ENCODE results near the gene MTF1.
"Not testable (repeated sequence)": the region's sequence is repeated elsewhere in the genome, so short reads cannot be mapped to it uniquely, and the experiment has no call there.

The MTF1 gene

DNA sequence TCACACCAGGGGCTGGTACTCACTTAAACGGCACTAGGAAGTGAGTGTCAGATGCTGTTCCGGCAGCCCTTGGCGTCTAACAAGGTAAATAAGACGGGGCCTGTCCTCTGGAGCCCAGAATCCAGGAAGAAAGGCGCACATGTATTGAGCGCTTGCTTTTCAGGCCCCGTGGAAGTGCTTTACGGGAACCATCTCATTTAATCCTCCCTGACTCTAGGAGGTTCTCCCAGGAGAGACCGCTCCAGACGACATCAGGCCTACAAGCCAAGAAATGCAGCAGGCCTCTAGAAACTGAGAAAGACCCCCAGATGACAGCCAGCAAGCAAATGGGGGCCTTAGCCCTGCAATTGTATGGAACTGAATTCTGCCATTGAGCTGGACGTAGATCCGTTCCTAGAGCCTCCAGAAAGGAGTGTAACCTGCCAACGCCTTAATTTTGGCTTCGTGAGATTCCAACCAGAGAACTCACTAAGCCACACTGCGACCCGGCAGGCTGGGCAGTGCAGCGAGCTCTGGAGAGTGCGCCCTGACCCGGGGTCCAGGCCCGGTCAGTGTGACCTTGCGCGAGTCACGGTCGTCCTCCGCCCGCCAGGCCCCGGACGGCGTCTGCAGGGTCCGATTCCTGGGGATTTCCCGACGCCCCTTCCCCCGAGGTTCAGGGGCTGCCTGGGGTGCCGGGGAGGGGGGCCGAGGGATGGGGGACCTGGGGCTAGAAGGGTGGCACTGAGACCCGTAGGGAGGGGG lies 66.3 kb downstream of the MTF1 start:
- no peak for DNase-seq

DNA sequence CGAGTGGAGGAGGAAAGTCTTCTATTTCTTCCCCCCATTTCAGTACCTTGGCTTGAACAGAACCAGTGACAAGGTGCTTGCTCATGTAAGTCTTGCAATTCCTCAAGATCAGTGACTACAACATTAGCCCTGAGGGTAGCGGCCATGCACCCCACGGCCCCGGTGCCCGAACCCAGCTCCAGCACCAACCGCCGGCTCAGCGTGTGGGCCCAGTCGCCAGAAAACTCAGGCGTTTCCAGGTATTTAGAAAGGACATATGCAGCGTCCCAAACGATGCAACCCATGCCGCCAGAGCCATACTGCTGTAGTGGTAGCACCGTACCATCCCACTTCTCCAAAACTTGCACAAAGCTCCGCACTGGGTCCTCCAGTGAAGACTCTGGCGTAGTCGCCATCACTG lies 76.9 kb downstream of the MTF1 start:
- DNase-seq = no peak

DNA sequence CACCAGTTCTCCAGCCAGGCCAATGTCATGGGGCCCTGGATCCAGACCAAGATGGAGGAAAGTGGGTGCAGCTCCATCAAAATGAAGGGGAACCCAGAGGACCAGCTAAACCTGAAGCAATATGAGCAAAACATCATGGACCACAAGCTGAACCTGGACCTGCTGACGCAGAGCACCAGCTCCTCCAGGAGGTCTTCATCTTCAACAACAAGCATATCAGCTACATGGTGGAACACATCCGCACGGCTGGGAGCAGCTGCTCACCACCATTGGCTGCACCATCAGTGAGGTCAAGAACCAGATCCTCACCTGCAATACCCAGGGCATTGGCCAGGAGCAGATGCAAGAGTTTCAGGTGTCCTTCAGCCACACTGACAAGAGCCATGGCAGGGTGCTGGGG lies 80.7 kb downstream of the MTF1 start:
- DNase-seq = no peak

DNA sequence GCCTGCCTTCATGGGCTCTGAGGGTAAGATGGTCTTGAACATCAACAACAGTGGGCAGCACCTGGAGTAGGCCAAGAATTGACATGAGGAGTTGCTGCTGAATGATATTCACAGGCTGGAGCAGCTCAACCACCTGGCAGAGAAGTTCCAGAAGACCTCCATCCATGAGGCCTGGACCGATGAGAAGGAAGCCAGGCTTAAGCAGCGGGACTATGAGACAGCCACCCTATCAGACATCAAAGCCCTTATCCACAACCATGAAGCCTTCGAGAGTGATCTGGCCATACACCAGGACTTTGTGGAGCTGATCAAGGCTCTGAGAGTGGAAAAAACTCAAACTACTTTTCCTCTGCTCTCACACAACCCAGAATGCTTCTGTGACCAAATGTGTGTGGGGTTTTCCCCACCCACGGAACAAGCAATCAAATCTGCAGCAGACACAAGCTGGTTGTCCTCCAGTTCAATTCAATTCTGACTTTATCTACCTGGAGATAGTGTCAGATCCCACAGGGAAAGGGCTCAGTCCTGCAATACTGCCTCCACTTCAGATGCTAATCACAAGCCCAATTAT lies 82.4 kb downstream of the MTF1 start:
- no peak for DNase-seq

DNA sequence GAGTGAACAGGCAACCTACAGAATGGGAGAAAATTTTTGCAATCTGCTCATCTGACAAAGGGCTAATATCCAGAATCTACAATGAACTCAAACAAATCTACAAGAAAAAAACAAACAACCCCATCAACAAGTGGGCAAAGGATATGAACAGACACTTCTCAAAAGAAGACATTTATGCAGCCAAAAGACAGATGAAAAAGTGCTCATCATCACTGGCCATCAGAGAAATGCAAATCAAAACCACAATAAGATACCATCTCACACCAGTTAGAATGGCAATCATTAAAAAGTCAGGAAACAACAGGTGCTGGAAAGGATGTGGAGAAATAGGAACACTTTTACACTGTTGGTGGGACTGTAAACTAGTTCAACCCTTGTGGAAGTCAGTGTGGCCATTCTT lies 88.0 kb downstream of the MTF1 start:
- DNase-seq = not testable (repeated sequence)

DNA sequence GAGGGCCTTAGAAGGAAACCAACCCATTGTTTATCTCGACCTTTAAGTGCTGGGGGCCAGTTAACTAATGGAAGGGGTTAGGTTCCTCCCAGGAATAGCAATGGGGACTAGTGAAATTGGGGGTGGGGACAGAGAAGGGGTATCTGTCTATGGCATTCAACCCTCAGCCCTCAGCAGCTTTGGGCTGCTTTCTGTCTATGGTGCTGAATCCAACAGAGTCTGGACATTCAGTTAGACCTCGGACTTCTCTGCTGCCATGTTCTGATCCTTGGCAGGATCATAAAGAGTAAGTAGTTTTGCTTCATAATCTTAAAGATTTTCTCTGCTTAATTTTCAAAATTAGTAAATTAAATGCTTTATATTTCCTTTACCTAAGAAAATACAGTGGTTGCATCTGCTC lies 91.9 kb downstream of the MTF1 start:
- no peak for DNase-seq

DNA sequence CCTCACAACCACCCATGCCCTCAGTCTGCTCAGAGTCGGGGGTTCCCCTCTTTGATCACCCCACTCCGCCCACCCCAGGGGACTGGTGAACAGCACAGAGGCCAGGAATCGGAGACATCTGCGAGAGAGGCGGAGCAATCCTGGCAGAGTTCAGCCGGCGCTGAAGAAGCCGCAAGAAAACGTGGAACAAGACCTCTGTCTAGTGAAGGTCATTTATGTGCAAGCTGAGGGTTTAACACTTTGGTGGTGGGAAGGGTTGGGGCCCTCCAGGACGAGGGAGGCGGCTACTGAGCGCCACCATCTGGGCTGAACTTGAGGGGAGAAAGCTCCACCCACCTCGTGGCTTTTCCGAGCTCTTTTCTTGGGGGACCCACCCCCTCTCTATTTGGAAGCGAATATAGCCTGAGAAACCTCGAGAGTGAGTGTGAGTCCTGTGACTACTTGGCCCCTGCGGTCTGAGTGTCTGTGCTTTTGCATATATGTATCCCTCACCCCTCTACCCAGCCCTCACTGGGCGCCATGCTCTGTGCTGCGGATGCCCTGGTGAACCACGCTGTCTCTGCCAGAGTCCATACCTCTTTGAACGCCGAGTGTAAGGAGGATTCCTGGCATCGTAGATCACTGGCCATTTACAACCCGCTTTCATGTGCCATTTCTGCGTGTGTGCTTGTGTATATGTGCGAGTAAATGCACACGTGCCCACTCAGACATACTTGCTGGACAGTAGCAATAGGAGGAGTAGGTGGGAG lies 93.3 kb downstream of the MTF1 start:
- DNase-seq = no peak

DNA sequence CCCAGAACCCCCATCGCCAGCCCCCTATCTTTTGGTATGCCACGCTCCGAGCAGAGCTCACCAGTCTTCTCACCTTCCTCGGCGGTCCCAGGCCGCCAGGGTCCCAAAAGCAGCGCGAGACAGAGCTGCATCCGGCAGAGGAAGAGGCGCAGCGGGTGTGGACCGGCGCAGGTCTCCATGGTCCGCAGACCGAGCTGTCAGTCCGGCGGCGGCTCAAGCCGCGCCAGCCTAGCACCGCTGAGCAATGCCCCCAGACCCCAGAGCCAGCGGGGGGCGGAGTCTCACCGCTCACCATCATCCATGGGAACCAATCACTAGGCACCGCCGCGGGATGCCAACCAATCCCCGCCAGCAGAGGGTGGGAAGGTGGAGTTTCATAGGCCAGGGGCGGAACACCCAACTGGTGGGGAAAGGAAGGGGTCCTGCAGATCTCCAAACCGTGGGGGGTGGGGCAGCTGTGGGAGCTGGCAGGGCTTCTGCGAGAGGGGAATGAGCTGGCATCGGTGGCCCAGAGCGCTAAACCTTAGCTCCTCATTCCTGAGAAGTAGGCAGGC lies 94.4 kb downstream of the MTF1 start, which contains the start of gene EPHA10:
TSS of gene EPHA10 (minus strand) at position 233 of the 554 bp plus-strand sequence. CDS start at position 179, 54 bp downstream.
- no peak for DNase-seq

DNA sequence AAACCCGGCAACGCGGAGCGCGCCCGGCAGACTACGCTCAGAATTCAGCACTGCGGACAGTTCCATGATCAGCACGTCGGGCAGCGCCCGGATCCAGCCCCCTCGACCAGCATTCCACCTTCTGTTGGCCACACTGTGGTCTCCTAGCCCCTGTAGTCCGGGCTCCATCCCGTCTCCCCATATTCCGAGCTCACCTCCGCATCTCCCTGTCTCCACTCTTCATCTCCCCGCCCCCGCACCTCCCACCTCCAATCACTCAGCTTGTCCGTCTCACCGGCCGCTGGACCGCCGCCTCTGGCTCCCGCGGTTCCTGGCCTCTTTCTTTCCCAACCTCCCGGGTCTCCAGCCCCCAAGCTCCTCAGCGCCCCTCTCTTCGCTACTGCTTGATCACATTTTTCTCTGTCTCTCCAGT lies 95.0 kb downstream of the MTF1 start:
- peak; percentile 50 for DNase-seq

DNA sequence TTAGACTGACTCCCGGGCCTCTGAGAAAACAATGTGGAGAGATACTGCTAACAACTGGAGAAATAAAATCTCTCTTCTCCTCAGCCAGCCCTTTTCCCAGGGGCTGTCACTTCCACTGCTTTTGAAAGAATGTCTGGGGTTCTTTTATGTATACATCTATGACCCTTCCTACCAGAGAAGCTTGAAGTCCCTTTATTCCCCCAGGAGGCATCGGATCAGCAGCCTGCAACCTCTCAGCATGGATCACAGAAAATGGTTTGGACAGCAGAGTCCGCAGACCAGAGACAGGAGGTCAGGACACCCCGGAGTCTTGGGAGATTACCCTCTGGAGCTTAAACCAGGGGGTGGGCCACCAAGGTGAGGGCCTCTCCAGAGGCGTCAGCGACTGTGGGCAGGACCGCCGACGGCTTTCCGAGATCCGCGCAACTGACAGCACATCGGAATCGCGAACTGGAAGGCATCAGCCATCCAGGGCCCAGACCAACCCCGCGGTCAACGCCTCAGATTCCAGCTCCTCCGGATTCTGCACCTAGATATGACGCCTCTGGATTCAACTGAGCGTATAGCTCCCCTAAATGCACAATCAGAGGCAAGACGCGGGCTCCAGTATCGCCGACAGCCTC lies 95.5 kb downstream of the MTF1 start:
- DNase-seq = no peak

DNA sequence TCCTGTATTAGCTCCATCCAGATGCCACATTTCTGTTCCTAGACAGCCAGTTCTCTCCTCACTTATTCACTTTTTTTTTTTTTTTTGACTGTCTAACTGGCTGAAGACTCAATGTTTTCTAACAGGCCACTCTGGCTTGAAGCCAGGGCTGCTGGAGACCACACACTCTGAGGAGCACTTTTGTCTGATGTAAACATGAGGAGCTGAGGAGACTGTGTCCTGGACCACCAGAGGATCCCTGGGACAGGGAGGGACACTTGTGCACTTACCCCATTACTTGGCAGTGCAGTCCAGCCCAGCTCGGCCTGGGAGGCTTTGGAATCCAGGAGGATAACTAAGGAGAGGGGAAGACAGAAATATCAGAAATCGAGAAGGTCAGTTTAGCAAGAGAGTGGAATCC lies 96.9 kb downstream of the MTF1 start:
- no peak for DNase-seq

DNA sequence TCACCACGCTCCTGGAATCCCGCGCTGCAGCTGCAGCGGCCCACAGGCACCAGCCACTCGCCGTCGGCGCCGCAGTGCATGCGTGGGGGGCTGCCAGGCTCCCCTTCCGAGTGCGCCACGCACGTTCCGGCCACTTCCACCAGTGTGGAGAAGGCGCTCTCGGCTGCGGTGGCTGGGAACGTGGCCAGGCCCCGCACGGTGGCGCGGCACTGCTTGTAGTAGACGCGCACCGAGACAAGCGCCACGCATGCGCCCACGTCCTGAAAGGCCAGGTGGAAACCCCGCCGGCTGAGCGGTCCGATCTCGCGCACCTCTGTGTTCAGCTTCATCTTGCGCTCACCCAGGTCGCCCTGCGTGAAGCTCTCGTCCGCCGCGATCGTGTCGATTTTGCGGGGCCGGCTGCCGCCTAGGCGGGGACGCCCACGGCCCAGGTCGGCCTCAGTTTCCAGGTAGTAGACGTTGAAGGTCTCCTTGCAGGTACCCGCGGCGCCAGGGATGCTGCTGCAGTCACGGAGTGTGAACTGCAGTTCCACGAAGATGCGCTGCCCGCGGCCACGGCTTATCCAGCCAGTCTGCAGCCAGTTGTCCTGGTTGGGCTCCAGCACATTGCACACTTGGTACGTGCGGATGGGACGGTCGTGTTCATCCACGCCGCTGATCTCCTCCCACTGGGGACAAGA lies 97.8 kb downstream of the MTF1 start:
- DNase-seq = no peak

Data from fibroblast of skin of scalp (primary cell).